PC-3 (cell line): ENCODE measurements around the gene CSNK1G1. TPM values are rescaled to one million over a fixed set of nuclear protein-coding genes. Genes with fewer than 3 reads are reported as not detected.

Experiments
- ATAC-seq: fragments of 200-7000 bp; cut with Tn5 transposase; 2 replicates; pipeline ENCODE4 v1.9.1; 2020; ENCODE audit warnings: mild to moderate bottlenecking, moderate library complexity
- BruUV-seq: library from RNA; stranded (reverse); fragments of 400-500 nt; replicated peaks from 2 replicates; lab custom pipeline; 2021; lab: Mats Ljungman, UMichigan
- CTCF ChIA-PET: fragments of 300-600 bp; sonication (Branson Sonifier 250); formaldehyde crosslinking; loops from one replicate; lab custom pipeline; 2022; ENCODE audit warnings: antibody characterized with exemption; lab: Charles Lee
- POLR2A ChIA-PET: fragments of 300-600 bp; sonication (Branson Sonifier 250); formaldehyde crosslinking; loops from one replicate; lab custom pipeline; 2022; ENCODE audit warnings: antibody characterized with exemption; ENCODE audit not compliant: unreplicated experiment; lab: Charles Lee
- DNase-seq: peaks from one replicate; pipeline ENCODE4 v3.0.0-alpha.2; 2015
- H2AFZ ChIP-seq: fragments of 300-600 bp; sonication (generic); 2 replicates; pipeline ENCODE4 v1.6.0; 2016; ENCODE audit warnings: antibody characterized with exemption, low read length
- H3F3A ChIP-seq: fragments of 300-600 bp; sonication (generic); one replicate; pipeline ENCODE4 v1.6.0; 2017; ENCODE audit warnings: antibody characterized with exemption, low read length, control low read depth, mild to moderate bottlenecking; ENCODE audit not compliant: unreplicated experiment
- H3K27ac ChIP-seq: fragments of 300-600 bp; sonication (generic); 2 replicates; pipeline ENCODE4 v1.5.1; 2016; ENCODE audit warnings: mild to moderate bottlenecking, low read length
- H3K27me3 ChIP-seq: fragments of 300-600 bp; sonication (generic); 2 replicates; pipeline ENCODE4 v1.6.1; 2016; ENCODE audit warnings: low read length, mixed read lengths
- H3K36me3 ChIP-seq: fragments of 300-600 bp; sonication (generic); 2 replicates; pipeline ENCODE4 v1.6.1; 2016; ENCODE audit warnings: low read depth, mixed run types, low read length, mixed read lengths
- H3K4me1 ChIP-seq: fragments of 300-600 bp; sonication (generic); 2 replicates; pipeline ENCODE4 v1.5.1; 2016; ENCODE audit warnings: low read length; ENCODE audit not compliant: insufficient read depth
- H3K4me2 ChIP-seq: fragments of 300-600 bp; sonication (generic); 2 replicates; pipeline ENCODE4 v1.6.0; 2016; ENCODE audit warnings: low read length
- H3K4me3 ChIP-seq: fragments of 300-600 bp; sonication (generic); 2 replicates; pipeline ENCODE4 v1.5.1; 2016; ENCODE audit warnings: mild to moderate bottlenecking, low read length, mixed read lengths
- H3K79me2 ChIP-seq: fragments of 300-600 bp; sonication (generic); 2 replicates; pipeline ENCODE4 v1.6.1; 2017; ENCODE audit warnings: low read length, mixed read lengths
- H3K9ac ChIP-seq: fragments of 300-600 bp; sonication (generic); 2 replicates; pipeline ENCODE4 v1.6.0; 2016; ENCODE audit warnings: mild to moderate bottlenecking, low read length
- H3K9me2 ChIP-seq: fragments of 300-600 bp; sonication (generic); replicated peaks from 2 replicates; pipeline ENCODE4 v1.6.1; 2016; ENCODE audit warnings: mixed run types, low read length, mixed read lengths
- H3K9me3 ChIP-seq: fragments of 300-600 bp; sonication (generic); 2 replicates; pipeline ENCODE4 v1.6.1; 2016; ENCODE audit warnings: low read length, mixed read lengths
- H4K20me1 ChIP-seq: fragments of 300-600 bp; sonication (generic); 2 replicates; pipeline ENCODE4 v1.6.1; 2016; ENCODE audit warnings: low read length, mixed read lengths
- EZH2 ChIP-seq: fragments of 300-600 bp; sonication (generic); IDR thresholded peaks from one replicate; pipeline ENCODE4 v1.6.1; 2017; ENCODE audit warnings: antibody characterized with exemption, mild to moderate bottlenecking, low read length; ENCODE audit not compliant: unreplicated experiment
- EZH2phosphoT487 ChIP-seq: fragments of 300-600 bp; sonication (generic); IDR thresholded peaks from 2 replicates; pipeline ENCODE4 v1.6.1; 2018; ENCODE audit warnings: mild to moderate bottlenecking, antibody characterized with exemption, low read length, borderline replicate concordance
- intact Hi-C: fragments of 100-400 bp; cut with micrococcal nuclease; formaldehyde crosslinking; loops from 2 replicates; pipeline ENCODE4 v1.9.0; 2023
- total RNA-seq: library from RNA; depleted of rRNA; stranded (reverse); fragments of >200 nt; gene quantifications from 2 replicates; pipeline ENCODE4 v1.2.3, GENCODE V29; 2014
- TF ChIP-seq, protein P1 (sequence below): fragments of 300-600 bp; sonication (generic); conservative IDR thresholded peaks from 2 replicates; pipeline ENCODE4 v1.5.1; 2017; ENCODE audit warnings: antibody characterized with exemption, low read depth, mild to moderate bottlenecking, low read length

CSNK1G1 gene
- total RNA-seq, 1 experiment from 2014 or later, result 9.8 TPM

DNA sequence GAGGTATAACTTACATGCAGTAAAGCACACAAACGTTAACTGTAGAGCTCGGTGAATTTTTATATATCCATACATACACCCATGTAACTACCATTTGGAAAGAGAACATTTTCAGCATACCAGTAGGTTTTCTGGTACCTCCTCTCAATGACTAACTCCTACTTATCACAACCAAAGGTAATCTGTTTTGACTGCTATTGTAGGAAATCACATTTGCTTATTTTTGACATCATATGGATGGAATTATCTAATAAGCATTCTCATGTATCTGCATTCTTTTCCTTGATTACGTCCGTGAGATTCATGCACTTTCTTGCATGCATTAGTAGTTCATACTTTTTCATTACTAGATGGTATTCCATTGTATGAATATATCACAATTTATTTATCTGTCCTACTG, 76.8 kb downstream of the CSNK1G1 start:
- H3K27ac ChIP-seq, result no peak overlapping the region
- DNase-seq, result no peak
- no peak overlapping the region for H2AFZ ChIP-seq
- BruUV-seq, result no TSS peak
- no peaks in the 10 kb centered on the region for H3K4me1 ChIP-seq
- H3K9me3 ChIP-seq, result no peaks in the 10 kb centered on the region
- H3K4me3 ChIP-seq, result no peak overlapping the region
- intact Hi-C loops, result no loop called here
- H3K9me2 ChIP-seq, result no peaks in the 10 kb centered on the region
- H3K27me3 ChIP-seq, result no peaks in the 10 kb centered on the region
- H3F3A ChIP-seq, result no peaks in the 10 kb centered on the region
- no peak overlapping the region for H3K4me2 ChIP-seq
- no peaks in the 10 kb centered on the region; the same call in 1 of the 2 replicates for H3K36me3 ChIP-seq
- ChIA-PET POLR2A (no interaction called here), CTCF (no interaction called here)
- no peak overlapping the region for H3K9ac ChIP-seq
- H3K79me2 ChIP-seq, result no peaks in the 10 kb centered on the region
- no peak for TF ChIP-seq EZH2phosphoT487
- TF ChIP-seq, protein P1, sequence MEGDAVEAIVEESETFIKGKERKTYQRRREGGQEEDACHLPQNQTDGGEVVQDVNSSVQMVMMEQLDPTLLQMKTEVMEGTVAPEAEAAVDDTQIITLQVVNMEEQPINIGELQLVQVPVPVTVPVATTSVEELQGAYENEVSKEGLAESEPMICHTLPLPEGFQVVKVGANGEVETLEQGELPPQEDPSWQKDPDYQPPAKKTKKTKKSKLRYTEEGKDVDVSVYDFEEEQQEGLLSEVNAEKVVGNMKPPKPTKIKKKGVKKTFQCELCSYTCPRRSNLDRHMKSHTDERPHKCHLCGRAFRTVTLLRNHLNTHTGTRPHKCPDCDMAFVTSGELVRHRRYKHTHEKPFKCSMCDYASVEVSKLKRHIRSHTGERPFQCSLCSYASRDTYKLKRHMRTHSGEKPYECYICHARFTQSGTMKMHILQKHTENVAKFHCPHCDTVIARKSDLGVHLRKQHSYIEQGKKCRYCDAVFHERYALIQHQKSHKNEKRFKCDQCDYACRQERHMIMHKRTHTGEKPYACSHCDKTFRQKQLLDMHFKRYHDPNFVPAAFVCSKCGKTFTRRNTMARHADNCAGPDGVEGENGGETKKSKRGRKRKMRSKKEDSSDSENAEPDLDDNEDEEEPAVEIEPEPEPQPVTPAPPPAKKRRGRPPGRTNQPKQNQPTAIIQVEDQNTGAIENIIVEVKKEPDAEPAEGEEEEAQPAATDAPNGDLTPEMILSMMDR, result no peak
- TF ChIP-seq EZH2, result no peak
- H4K20me1 ChIP-seq, result no peaks in the 10 kb centered on the region
- no peak for ATAC-seq

DNA sequence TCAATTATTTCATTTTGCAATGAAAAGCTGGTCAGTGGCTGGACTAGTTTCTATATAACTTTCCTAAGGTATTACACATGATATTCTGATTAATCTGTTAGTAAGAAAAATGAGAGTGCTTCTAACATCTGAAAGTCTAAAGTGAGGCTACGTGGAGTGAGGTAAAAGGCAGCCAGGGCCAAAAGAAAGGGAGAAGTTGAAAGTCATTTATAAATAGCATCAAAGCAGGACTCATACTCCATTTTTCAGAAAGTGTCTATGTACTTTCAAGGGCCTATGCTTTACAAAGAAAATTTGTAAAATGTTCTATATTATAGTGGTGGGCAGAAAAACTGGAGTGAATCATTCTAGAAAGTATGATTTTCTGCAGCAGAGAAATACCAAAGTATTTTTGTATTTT, 80.0 kb downstream of the CSNK1G1 start:
- H4K20me1 ChIP-seq, result no peaks in the 10 kb centered on the region
- no peak overlapping the region for H3K9ac ChIP-seq
- no peaks in the 10 kb centered on the region for H3K9me2 ChIP-seq
- no peaks in the 10 kb centered on the region for H3K79me2 ChIP-seq
- DNase-seq, result no peak
- intact Hi-C loops, result no loop called here
- H3K27me3 ChIP-seq, result no peaks in the 10 kb centered on the region
- H3K4me1 ChIP-seq, result no peaks in the 10 kb centered on the region
- H3K36me3 ChIP-seq, result no peaks in the 10 kb centered on the region; the same call in 1 of the 2 replicates
- H3K27ac ChIP-seq, result no peak overlapping the region
- H3F3A ChIP-seq, result no peaks in the 10 kb centered on the region
- POLR2A ChIA-PET, result no interaction called here
- BruUV-seq, result no TSS peak
- H3K9me3 ChIP-seq, result no peaks in the 10 kb centered on the region
- ATAC-seq, result no peak
- no peak for TF ChIP-seq EZH2
- TF ChIP-seq, protein P1, result no peak
- no peak for TF ChIP-seq EZH2phosphoT487
- CTCF ChIA-PET, result no interaction called here
- H2AFZ ChIP-seq, result no peak overlapping the region
- no peak overlapping the region for H3K4me2 ChIP-seq
- H3K4me3 ChIP-seq, result no peak overlapping the region

DNA sequence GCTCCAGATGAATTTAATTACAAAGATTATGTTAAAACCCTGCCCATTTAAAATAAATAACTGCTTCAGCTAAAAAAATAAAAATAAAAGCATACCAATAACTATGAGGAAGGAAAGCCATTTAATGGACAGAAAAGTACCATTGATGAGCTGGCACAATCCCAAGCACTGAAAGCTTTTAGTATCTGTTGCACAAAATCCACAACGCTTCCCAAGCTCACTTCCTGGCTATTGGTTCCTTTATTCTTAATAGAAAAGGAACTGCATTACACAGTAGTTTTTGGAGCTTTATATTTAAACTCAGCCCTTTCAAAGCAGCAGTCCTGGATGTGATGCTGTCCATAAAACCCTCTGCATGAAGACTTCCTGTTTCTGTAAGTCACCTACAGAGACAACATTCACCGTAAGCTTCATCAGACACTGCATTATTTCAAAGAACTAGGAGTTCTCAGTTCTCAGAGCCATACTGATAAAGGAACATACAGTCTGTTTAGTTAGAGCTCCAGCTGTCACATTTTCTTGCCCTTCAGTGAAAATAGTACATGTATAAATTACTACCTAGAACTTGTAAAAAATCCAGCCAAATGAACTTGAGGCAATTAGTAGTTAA, 81.5 kb downstream of the CSNK1G1 start:
- Histone ChIP-seq H3F3A (no peaks in the 10 kb centered on the region), H3K79me2 (no peaks in the 10 kb centered on the region), H3K27me3 (no peaks in the 10 kb centered on the region), H3K4me2 (no peak overlapping the region), H2AFZ (no peak overlapping the region), H3K9me2 (no peaks in the 10 kb centered on the region), H3K36me3 (no peaks in the 10 kb centered on the region; the same call in 1 of the 2 replicates), H3K4me3 (no peak overlapping the region), H3K9me3 (no peaks in the 10 kb centered on the region), H3K9ac (no peak overlapping the region), H3K27ac (no peak overlapping the region), H3K4me1 (no peaks in the 10 kb centered on the region), H4K20me1 (no peaks in the 10 kb centered on the region)
- ChIA-PET CTCF (no interaction called here), POLR2A (interaction anchor here (0.6 kb wide), 1 partner anchor 26 kb away, joined by 5 read pairs; no protein-coding TSS in a partner anchor)
- DNase-seq (no peak), ATAC-seq (no peak)
- TF ChIP-seq EZH2phosphoT487 (no peak), EZH2 (no peak)
- TF ChIP-seq, protein P1, result no peak
- BruUV-seq, result no TSS peak
- intact Hi-C loops, result no loop called here
